NCI-H1417 (cell line): ENCODE results near the gene IHH.

Experiments used
- DNase-seq, 3 experiments: peaks; one replicate each; lab custom pipeline; 2025; lab: John Stamatoyannopoulos, UW

IHH gene

GRCh38 chr2:219019436-219019835 is 41.3 kb downstream of the IHH start:
- no peak for DNase-seq

- no peak for DNase-seq
Measured at GRCh38 chr2:219018726-219019125, 42.0 kb downstream of the IHH start.

GRCh38 chr2:219018286-219018685 is 42.4 kb downstream of the IHH start:
- no peak for DNase-seq

GRCh38 chr2:219017201-219017931 is 43.4 kb downstream of the IHH start:
- DNase-seq: no peak

GRCh38 chr2:219016721-219017120 is 44.0 kb downstream of the IHH start:
- no peak for DNase-seq

- peak in 1 of 3 experiments; percentile 3 for DNase-seq
Measured at GRCh38 chr2:219010873-219011272, 49.8 kb downstream of the IHH start.

- peak in 2 of 3 experiments; percentile 9 to 44 for DNase-seq
Measured at GRCh38 chr2:219010162-219010756, 50.5 kb downstream of the IHH start.

- no peak for DNase-seq
Measured at GRCh38 chr2:219009294-219009693, 51.4 kb downstream of the IHH start.
